ENCODE measurements around the gene TBC1D9.

The TBC1D9 gene

GRCh38 chr4:140686796-140687195 lies 69.4 kb downstream of the TBC1D9 start (continued):
- TF ChIP-seq HOXA7 (CRISPR knock-in tag; IDR thresholded peaks at IDR 0.05; ENCODE audit: borderline replicate concordance) (no peak), PATZ1 (tag by site-specific recombination; IDR thresholded peaks at IDR 0.05) (no peak), ZNF280D (tag by site-specific recombination; IDR thresholded peaks at IDR 0.05) (no peak), ZNF544 (tag by site-specific recombination; IDR thresholded peaks at IDR 0.05) (no peak), ZNF394 (tag by site-specific recombination; IDR thresholded peaks at IDR 0.05; ENCODE audit: borderline replicate concordance) (peak; percentile 45; the same call in 1 of the 2 replicates), ZNF639 (tag by site-specific recombination; IDR thresholded peaks at IDR 0.05) (0 out of 2 replicates have a peak, but pooled peaks have one; percentile 32), IKZF3 (tag by site-specific recombination; IDR thresholded peaks at IDR 0.05) (peak; percentile 62), ZNF548 (tag by site-specific recombination; IDR thresholded peaks at IDR 0.05) (no peak), SCRT2 (tag by site-specific recombination; IDR thresholded peaks at IDR 0.05) (no peak), ZNF311 (tag by site-specific recombination; IDR thresholded peaks at IDR 0.05; ENCODE audit: borderline replicate concordance) (no peak), ZNF792 (tag by site-specific recombination; IDR thresholded peaks at IDR 0.05) (no peak), ZNF530 (tag by site-specific recombination; IDR thresholded peaks at IDR 0.05; ENCODE audit: low read depth) (no peak), ZNF449 (tag by site-specific recombination; IDR thresholded peaks at IDR 0.05) (no peak; the same call in 1 of the 2 replicates), REPIN1 (tag by site-specific recombination; IDR thresholded peaks at IDR 0.05; ENCODE audit: low read depth) (no peak), ZNF549 (tag by site-specific recombination; IDR thresholded peaks at IDR 0.05) (no peak)

GRCh38 chr4:140684314-140684713 lies 71.9 kb downstream of the TBC1D9 start:
- Histone ChIP-seq H3K4me3 (ENCODE audit: low read depth, low read length) (no peak overlapping the region), H3K27ac (ENCODE audit: extremely low read depth, low read depth, low read length) (no peak overlapping the region), H3K9me3 (ENCODE audit: control insufficient read depth, insufficient read depth, low read depth, low read length) (no peaks in the 10 kb centered on the region), H3K36me3 (ENCODE audit: control insufficient read depth in 2 of 2, insufficient read depth in 1 of 2, low read length in 2 of 2) (peaks cover 0 to 37% of the 10 kb centered on the region in 2 experiments; a peak in 1 of 3 replicates), H3K4me1 (ENCODE audit: control insufficient read depth, insufficient read depth, low read length) (0 out of 2 replicates have a peak, but pooled peaks cover 2% of the 10 kb centered on the region)
- TF ChIP-seq ZSCAN5A (tag by site-specific recombination; IDR thresholded peaks at IDR 0.05) (no peak), IKZF3 (tag by site-specific recombination; IDR thresholded peaks at IDR 0.05) (no peak), GLI4 (tag by site-specific recombination; IDR thresholded peaks at IDR 0.05) (no peak), ZNF518A (tag by site-specific recombination; conservative IDR thresholded peaks at IDR 0.05; ENCODE audit: low read depth) (no peak), ZNF223 (tag by site-specific recombination; IDR thresholded peaks at IDR 0.05) (no peak), ZNF513 (tag by site-specific recombination; IDR thresholded peaks at IDR 0.05) (no peak)
- ChIA-PET CTCF (no interaction called here), POLR2A (no interaction called here)

Data from HEK293 (cell line).